Astrocyte (in vitro differentiated cells and primary cell): ENCODE results near the gene RAB31. TPM values are rescaled to one million over a fixed set of nuclear protein-coding genes. Genes with fewer than 3 reads are reported as not detected.
"Not testable (repeated sequence)": the region's sequence is repeated elsewhere in the genome, so short reads cannot be mapped to it uniquely, and the experiment has no call there.

Experiments
- DNase-seq: peaks from one replicate; pipeline ENCODE4 v3.0.0-alpha.2; 2010; ENCODE audit warnings: low read depth
- FAIRE-seq: peaks from 2 replicates; lab custom pipeline; 2011; peaks lifted over from hg19 to GRCh38; lab: Jason Lieb, UNC
- H2AFZ ChIP-seq: 2 replicates; pipeline ENCODE4 v1.6.0; 2012; ENCODE audit warnings: low read depth, low read length, inconsistent platforms
- H3K27ac ChIP-seq: 2 replicates; pipeline ENCODE4 v1.5.1; 2011; ENCODE audit warnings: low read depth, low read length, inconsistent platforms
- H3K27me3 ChIP-seq: 2 replicates; pipeline ENCODE4 v1.6.0; 2011; ENCODE audit warnings: low read length, inconsistent platforms; ENCODE audit not compliant: insufficient read depth
- H3K36me3 ChIP-seq: 2 replicates; pipeline ENCODE4 v1.5.1; 2011; ENCODE audit warnings: low read length, inconsistent platforms; ENCODE audit not compliant: insufficient read depth
- H3K4me1 ChIP-seq: 2 replicates; pipeline ENCODE4 v1.5.1; 2011; ENCODE audit warnings: low read length, inconsistent platforms; ENCODE audit not compliant: insufficient read depth
- H3K4me2 ChIP-seq: 2 replicates; pipeline ENCODE4 v1.6.0; 2012; ENCODE audit warnings: low read length, inconsistent platforms
- H3K4me3 ChIP-seq: 2 replicates; pipeline ENCODE4 v1.5.1; 2011; ENCODE audit warnings: low read depth, mild to moderate bottlenecking, low read length, inconsistent platforms; ENCODE audit not compliant: insufficient read depth
- H3K79me2 ChIP-seq: 2 replicates; pipeline ENCODE4 v1.6.0; 2012; ENCODE audit warnings: mild to moderate bottlenecking, low read length, inconsistent platforms; ENCODE audit not compliant: insufficient read depth
- H3K9ac ChIP-seq: 2 replicates; pipeline ENCODE4 v1.6.0; 2012; ENCODE audit warnings: mild to moderate bottlenecking, low read length, inconsistent platforms
- H3K9me3 ChIP-seq: 2 replicates; pipeline ENCODE4 v1.5.1; 2012; ENCODE audit warnings: low read depth, mild to moderate bottlenecking, low read length, inconsistent platforms; ENCODE audit not compliant: insufficient read depth
- H4K20me1 ChIP-seq: 2 replicates; pipeline ENCODE4 v1.6.0; 2012; ENCODE audit warnings: low read length, inconsistent platforms; ENCODE audit not compliant: insufficient read depth
- H3K27ac Mint-ChIP-seq: one replicate; pipeline ENCODE4 v1.8.0; 2021; ENCODE audit warnings: mild to moderate bottlenecking, mixed read lengths; ENCODE audit not compliant: unreplicated experiment
- H3K27me3 Mint-ChIP-seq: one replicate; pipeline ENCODE4 v1.8.0; 2021; ENCODE audit warnings: low read depth, mixed read lengths; ENCODE audit not compliant: unreplicated experiment
- H3K36me3 Mint-ChIP-seq: one replicate; pipeline ENCODE4 v1.8.0; 2021; ENCODE audit warnings: low read depth, mixed read lengths; ENCODE audit not compliant: unreplicated experiment
- H3K4me1 Mint-ChIP-seq: one replicate; pipeline ENCODE4 v1.8.0; 2021; ENCODE audit warnings: low read depth, mixed read lengths; ENCODE audit not compliant: unreplicated experiment
- H3K4me3 Mint-ChIP-seq: one replicate; pipeline ENCODE4 v1.8.0; 2021; ENCODE audit warnings: mild to moderate bottlenecking, moderate library complexity, mixed read lengths; ENCODE audit not compliant: unreplicated experiment
- H3K9me3 Mint-ChIP-seq: one replicate; pipeline ENCODE4 v1.8.0; 2021; ENCODE audit warnings: mild to moderate bottlenecking, mixed read lengths; ENCODE audit not compliant: unreplicated experiment
- EZH2 ChIP-seq: IDR thresholded peaks from 2 replicates; pipeline ENCODE4 v1.6.1; 2012; ENCODE audit warnings: mild to moderate bottlenecking, low read length, inconsistent platforms; ENCODE audit not compliant: insufficient read depth
- total RNA-seq: library from RNA; stranded (reverse); gene quantifications from 2 replicates; pipeline ENCODE4 v1.2.1, GENCODE V29; 2021
- TF ChIP-seq, protein P1 (sequence below): IDR thresholded peaks from 2 replicates; pipeline ENCODE4 v1.5.1; 2011; ENCODE audit warnings: low read depth, mild to moderate bottlenecking, inconsistent platforms, low read length, moderate library complexity; ENCODE audit not compliant: insufficient read depth

RAB31 gene
- total RNA-seq, 1 donor from 2014 or later = 100 TPM

DNA sequence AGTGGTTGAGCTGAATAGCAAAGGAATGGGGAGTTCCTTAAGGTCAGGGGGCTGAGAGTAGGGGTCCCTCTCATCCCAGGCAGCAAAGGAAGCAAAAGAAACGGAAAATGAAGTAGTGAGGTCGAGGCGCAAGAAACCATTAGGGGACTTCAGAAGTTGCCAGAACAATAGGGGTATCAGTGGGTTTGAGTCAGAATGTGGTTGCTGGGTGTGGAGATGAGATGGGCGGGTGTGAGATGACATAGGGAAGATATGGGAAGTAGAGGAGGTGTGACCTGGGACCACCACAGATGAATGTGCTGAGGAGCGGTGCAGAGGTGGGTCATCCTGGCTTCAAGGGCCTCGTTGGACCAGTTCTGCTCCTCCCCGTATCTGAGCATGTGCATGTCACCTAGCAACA is 192.6 kb downstream of the RAB31 start:
- no peak for DNase-seq
- Mint-ChIP-seq H3K9me3 (no peaks in the 10 kb centered on the region), H3K36me3 (no peaks in the 10 kb centered on the region), H3K27me3 (no peaks in the 10 kb centered on the region), H3K27ac (no peak overlapping the region), H3K4me1 (peaks cover 10% of the 10 kb centered on the region), H3K4me3 (no peak overlapping the region)
- Histone ChIP-seq H3K4me2 (no peak overlapping the region), H3K27me3 (no peaks in the 10 kb centered on the region), H3K9me3 (no peaks in the 10 kb centered on the region), H3K36me3 (no peaks in the 10 kb centered on the region), H3K4me3 (no peak overlapping the region), H3K27ac (no peak overlapping the region), H2AFZ (no peak overlapping the region), H3K9ac (no peak overlapping the region), H3K4me1 (no peaks in the 10 kb centered on the region), H3K79me2 (no peaks in the 10 kb centered on the region), H4K20me1 (no peaks in the 10 kb centered on the region)
- no peak for FAIRE-seq
- TF ChIP-seq, protein P1, sequence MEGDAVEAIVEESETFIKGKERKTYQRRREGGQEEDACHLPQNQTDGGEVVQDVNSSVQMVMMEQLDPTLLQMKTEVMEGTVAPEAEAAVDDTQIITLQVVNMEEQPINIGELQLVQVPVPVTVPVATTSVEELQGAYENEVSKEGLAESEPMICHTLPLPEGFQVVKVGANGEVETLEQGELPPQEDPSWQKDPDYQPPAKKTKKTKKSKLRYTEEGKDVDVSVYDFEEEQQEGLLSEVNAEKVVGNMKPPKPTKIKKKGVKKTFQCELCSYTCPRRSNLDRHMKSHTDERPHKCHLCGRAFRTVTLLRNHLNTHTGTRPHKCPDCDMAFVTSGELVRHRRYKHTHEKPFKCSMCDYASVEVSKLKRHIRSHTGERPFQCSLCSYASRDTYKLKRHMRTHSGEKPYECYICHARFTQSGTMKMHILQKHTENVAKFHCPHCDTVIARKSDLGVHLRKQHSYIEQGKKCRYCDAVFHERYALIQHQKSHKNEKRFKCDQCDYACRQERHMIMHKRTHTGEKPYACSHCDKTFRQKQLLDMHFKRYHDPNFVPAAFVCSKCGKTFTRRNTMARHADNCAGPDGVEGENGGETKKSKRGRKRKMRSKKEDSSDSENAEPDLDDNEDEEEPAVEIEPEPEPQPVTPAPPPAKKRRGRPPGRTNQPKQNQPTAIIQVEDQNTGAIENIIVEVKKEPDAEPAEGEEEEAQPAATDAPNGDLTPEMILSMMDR = no peak
- no peak for TF ChIP-seq EZH2

DNA sequence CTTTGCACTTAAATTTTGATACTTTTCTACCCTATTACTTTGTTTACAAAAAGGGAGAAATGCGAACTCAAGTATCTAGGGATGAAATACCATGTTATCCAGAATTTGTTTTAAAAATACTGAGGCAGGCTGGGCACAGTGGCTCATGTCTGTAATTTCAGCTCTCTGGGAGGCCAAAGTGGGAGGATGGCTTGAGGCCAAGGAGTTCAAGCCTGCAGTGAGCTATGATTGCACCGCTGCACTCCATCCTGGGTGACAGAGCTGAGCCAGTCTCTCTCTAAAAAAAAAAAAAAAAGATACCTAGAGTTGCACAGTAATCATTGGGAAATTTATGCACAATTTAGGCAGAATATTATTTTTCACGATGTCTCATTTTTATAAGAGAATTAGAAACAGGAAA is 193.3 kb downstream of the RAB31 start:
- Histone ChIP-seq H3K36me3 (no peaks in the 10 kb centered on the region), H3K4me3 (no peak overlapping the region), H3K4me1 (no peaks in the 10 kb centered on the region), H3K9me3 (no peaks in the 10 kb centered on the region), H3K79me2 (no peaks in the 10 kb centered on the region), H3K4me2 (no peak overlapping the region), H3K27me3 (no peaks in the 10 kb centered on the region), H2AFZ (no peak overlapping the region), H3K27ac (no peak overlapping the region), H4K20me1 (no peaks in the 10 kb centered on the region), H3K9ac (no peak overlapping the region)
- no peak for DNase-seq
- Mint-ChIP-seq H3K4me1 (peaks cover 10% of the 10 kb centered on the region), H3K27ac (no peak overlapping the region), H3K4me3 (no peak overlapping the region), H3K36me3 (no peaks in the 10 kb centered on the region), H3K27me3 (no peaks in the 10 kb centered on the region), H3K9me3 (no peaks in the 10 kb centered on the region)
- no peak for FAIRE-seq
- TF ChIP-seq, protein P1 = no peak
- TF ChIP-seq EZH2 = no peak

DNA sequence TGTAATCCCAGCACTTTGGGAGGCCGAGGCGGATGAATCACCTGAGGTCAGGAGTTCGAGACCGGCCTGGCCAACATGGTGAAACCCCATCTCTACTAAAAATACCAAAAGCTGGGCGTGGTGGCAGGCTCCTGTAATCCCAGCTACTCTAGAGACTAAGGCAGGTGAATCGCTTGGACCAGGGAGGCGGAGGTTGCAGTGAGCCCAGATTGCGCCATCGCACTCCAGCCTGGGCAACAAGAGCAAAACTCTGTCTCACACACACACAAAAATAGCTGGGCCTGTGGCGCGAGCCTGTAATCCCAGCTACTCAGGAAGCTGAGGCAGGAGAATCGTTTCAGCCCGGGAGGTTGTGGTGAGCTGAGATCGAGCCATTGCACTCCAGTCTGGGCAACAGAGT is 194.2 kb downstream of the RAB31 start:
- not testable (repeated sequence) for H3K27ac ChIP-seq, H3K79me2 ChIP-seq, H3K27me3 ChIP-seq, H3K9me3 Mint-ChIP-seq, H3K27ac Mint-ChIP-seq, H3K4me3 Mint-ChIP-seq, H2AFZ ChIP-seq, FAIRE-seq, H4K20me1 ChIP-seq, H3K9ac ChIP-seq, H3K4me2 ChIP-seq, H3K27me3 Mint-ChIP-seq, H3K36me3 Mint-ChIP-seq, H3K36me3 ChIP-seq, DNase-seq, H3K9me3 ChIP-seq, H3K4me1 ChIP-seq, H3K4me3 ChIP-seq
- peaks cover 10% of the 10 kb centered on the region for H3K4me1 Mint-ChIP-seq
